Mucosa of gallbladder (tissue), 1 donor: Measurements from ENCODE around the gene PSAP. TPM values are rescaled to one million over a fixed set of nuclear protein-coding genes. Genes with fewer than 3 reads are reported as not detected.

Experiments
- DNase-seq: peaks from one replicate; pipeline ENCODE4 v3.0.0-alpha.2; 2020; ENCODE audit warnings: low spot score
- total RNA-seq: library from RNA; stranded (reverse); gene quantifications from one replicate; pipeline ENCODE4 v1.2.1, GENCODE V29; 2021
- donor health status: DM: no; HTN: no; CAD: no.

Gene PSAP
- total RNA-seq, 1 donor from 2014 or later, result 1,332 TPM

DNA sequence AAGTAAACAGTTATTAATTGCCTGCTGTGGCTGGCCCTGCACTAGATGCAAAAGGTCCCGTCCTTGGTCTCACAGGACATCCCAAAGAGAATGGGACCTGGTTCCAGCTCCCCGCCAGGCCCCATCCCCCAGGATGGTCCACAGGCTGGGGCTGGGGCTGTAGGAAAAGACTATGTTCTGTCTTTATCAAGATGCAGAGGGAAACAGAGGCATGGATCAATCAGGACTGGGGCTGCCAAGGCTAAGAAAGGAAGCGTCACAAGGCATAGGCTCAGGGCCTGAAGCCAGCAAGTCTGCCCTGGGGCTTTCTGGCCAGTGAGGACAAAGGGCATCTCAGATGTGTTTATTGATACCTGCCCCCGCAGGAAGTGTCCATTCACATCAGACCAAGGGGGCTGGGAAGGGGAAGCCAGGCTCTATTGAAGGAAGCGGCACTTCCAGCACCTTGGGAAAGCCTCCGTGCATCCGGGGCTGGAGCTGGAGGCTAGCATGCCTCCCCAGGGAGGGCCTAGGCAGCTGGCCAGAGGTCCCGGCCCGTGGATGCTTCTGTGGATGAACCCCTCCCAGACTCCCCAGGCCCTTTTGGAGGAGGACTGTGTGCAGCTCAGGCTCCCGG lies 83.5 kb downstream of the PSAP start:
- DNase-seq, result peak; percentile 74

DNA sequence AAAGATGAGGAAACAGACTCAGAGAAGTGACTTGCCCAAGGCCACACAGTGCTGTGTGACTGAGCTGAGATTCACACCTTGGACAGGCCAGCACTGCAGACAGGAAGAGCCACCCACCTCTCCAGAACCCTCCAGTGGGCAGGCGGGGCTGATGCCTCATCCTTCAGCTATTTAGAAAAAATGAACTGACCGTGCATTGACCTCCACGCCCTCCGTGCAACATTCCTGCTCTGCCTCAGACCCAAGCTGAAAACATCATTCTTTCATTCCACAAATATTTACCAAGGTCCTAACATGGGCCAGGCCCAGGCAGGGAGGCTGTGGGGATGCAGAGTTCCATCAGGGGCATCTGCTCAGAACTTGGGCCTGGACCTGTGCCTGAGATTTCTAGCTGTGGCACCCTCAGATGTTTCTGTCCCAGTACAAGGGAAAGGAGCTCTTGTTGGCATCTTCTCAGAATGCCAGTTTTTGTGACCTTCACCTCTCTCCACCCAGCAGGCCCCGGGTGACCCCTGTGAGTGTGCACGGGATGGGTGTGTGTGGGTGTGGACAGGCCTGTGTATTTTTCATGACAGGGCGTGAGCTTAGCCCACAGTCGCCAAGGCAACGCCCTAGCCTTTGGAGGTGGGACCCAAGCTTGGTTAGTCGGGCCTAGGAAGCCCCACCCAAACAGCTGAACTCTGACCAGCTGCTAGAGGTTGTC lies 84.2 kb downstream of the PSAP start:
- peak; percentile 88 for DNase-seq

Other genes starting within 250 kb of the PSAP start
- 0.06 TPM for gene C10orf105, start 131.5 kb downstream of the PSAP start, total RNA-seq
- gene VSIR, start 77.7 kb downstream of the PSAP start, total RNA-seq, result 83.9 TPM
- 10.3 TPM for gene CHST3, start 113.1 kb upstream of the PSAP start, total RNA-seq
- gene SPOCK2, start 237.3 kb upstream of the PSAP start, total RNA-seq, result 250 TPM